Measurements from ENCODE around the gene EDDM13. TPM values are rescaled to one million over a fixed set of nuclear protein-coding genes. Genes with fewer than 3 reads are reported as not detected.

The EDDM13 gene
- total and polyA plus RNA-seq, 2 of the 13 experiments (the other 11 are each of a cell fraction or from before 2014, with no cell fraction given), result not detected

GRCh38 chr19:56308792-56309191, 36.2 kb downstream of the EDDM13 start (continued):
- TF ChIP-seq MYPOP (CRISPR knock-in tag; IDR thresholded peaks at IDR 0.05) (no peak), RBAK (CRISPR knock-in tag; IDR thresholded peaks at IDR 0.05) (no peak), ZNF557 (CRISPR knock-in tag; IDR thresholded peaks at IDR 0.05) (no peak)

GRCh38 chr19:56309511-56310185, 37.1 kb downstream of the EDDM13 start:
- DNase-seq (ENCODE audit: low spot score) (peak; percentile 39), ATAC-seq (peak; percentile 84), FAIRE-seq (no peak)
- H3K9ac ChIP-seq (ENCODE audit: insufficient read depth, low read depth, low read length), result no peak overlapping the region
- H3K4me2 ChIP-seq (ENCODE audit: low read depth, low read length), result no peak overlapping the region
- H3K79me2 ChIP-seq (ENCODE audit: insufficient read depth, low read length), result no peaks in the 10 kb centered on the region
- ChIA-PET POLR2A (interaction anchor here (1.0 kb wide), 2 partner anchors 56 to 58 kb away, joined by 3 to 4 read pairs; no protein-coding TSS in a partner anchor), CTCF (ENCODE audit: low intra/inter-chr PET ratio, low total read pairs) (interaction anchor here (0.9 to 3.0 kb wide), 5 partner anchors 23 to 233 kb away, joined by 3 to 26 read pairs (median 6); partner anchors contain the start of gene ZNF583)
- no peaks in the 10 kb centered on the region for H3K9me3 ChIP-seq (ENCODE audit: low read length)
- no peaks in the 10 kb centered on the region; a peak in 1 of 5 replicates for H3K27me3 ChIP-seq (ENCODE audit: control insufficient read depth in 1 of 2, insufficient read depth in 2 of 2, low read length in 2 of 2)
- intact Hi-C loops (cut with micrococcal nuclease; ENCODE audit: unreplicated experiment) (no loop called here), in situ Hi-C loops (cut with HindIII; ENCODE audit: extremely low pct_ligation_motif_present, low pct_unique_long_range_greater_than_20kb) (loop anchor here (10.0 kb wide), 1 partner anchor 235 kb away; no protein-coding TSS in a partner anchor)
- WGBS (ENCODE audit: low lambda C conversion rate), result 78% methylated on average over 8 of the region's 11 CpGs
- no peak overlapping the region for H2AFZ ChIP-seq (ENCODE audit: low read length)
- H4K20me1 ChIP-seq (ENCODE audit: insufficient read depth, low read length), result no peaks in the 10 kb centered on the region
- peaks cover 7 to 9% of the 10 kb centered on the region in 2 experiments for H3K36me3 ChIP-seq (replicated peaks in 1 of 2; ENCODE audit: control insufficient read depth in 1 of 2, insufficient read depth in 2 of 2, low read length in 2 of 2)
- H3K27ac ChIP-seq (ENCODE audit: extremely low read length, insufficient read depth, low read length), result no peak overlapping the region
- no TSS peak for BruUV-seq (replicated peaks)
- peaks cover 14% of the 10 kb centered on the region for H3K4me1 ChIP-seq (ENCODE audit: insufficient read depth, low read length)
- H3K4me3 ChIP-seq (replicated peaks in 1 of 3; ENCODE audit: insufficient read depth in 1 of 3, low read depth in 2 of 3, low read length in 3 of 3), result no peak overlapping the region
- TF ChIP-seq RAD21 (CRISPR knock-in tag; IDR thresholded peaks at IDR 0.05), result peak; percentile 69
- TF ChIP-seq SALL1 (CRISPR knock-in tag; IDR thresholded peaks at IDR 0.05), result peak; percentile 30; the same call in 1 of the 2 replicates
- no peak for TF ChIP-seq HNF4A (CRISPR knock-in tag; IDR thresholded peaks at IDR 0.05)
- TF ChIP-seq ZSCAN5A (CRISPR knock-in tag; IDR thresholded peaks at IDR 0.05; ENCODE audit: borderline replicate concordance), result 0 out of 2 replicates have a peak, but pooled peaks have one; percentile 52
- TF ChIP-seq RXRA (CRISPR knock-in tag; IDR thresholded peaks at IDR 0.05), result 0 out of 2 replicates have a peak, but pooled peaks have one; percentile 16
- no peak for TF ChIP-seq ZBTB3 (CRISPR knock-in tag; IDR thresholded peaks at IDR 0.05; ENCODE audit: borderline replicate concordance, low read depth)
- no peak for TF ChIP-seq KLF11 (CRISPR knock-in tag; IDR thresholded peaks at IDR 0.05)
- TF ChIP-seq KLF15 (CRISPR knock-in tag; IDR thresholded peaks at IDR 0.05; ENCODE audit: borderline replicate concordance), result no peak
- no peak for TF ChIP-seq ZNF709 (CRISPR knock-in tag; IDR thresholded peaks at IDR 0.05)
- TF ChIP-seq ZNF775 (CRISPR knock-in tag; IDR thresholded peaks at IDR 0.05; ENCODE audit: borderline replicate concordance), result no peak
- TF ChIP-seq TFDP1 (CRISPR knock-in tag; IDR thresholded peaks at IDR 0.05; ENCODE audit: borderline replicate concordance), result no peak
- TF ChIP-seq GMEB1 (CRISPR knock-in tag; IDR thresholded peaks at IDR 0.05; ENCODE audit: borderline replicate concordance), result no peak
- TF ChIP-seq ZNF615 (CRISPR knock-in tag; IDR thresholded peaks at IDR 0.05; ENCODE audit: borderline replicate concordance), result no peak
- TF ChIP-seq ZNF496 (CRISPR knock-in tag; IDR thresholded peaks at IDR 0.05; ENCODE audit: insufficient replicate concordance), result no peak
